SK-N-SH (cell line): ENCODE results near the gene KANSL3. TPM values are rescaled to one million over a fixed set of nuclear protein-coding genes. Genes with fewer than 3 reads are reported as not detected.
A peak's percentile ranks its signal among the peaks of the same experiment; 100 is the strongest.

Experiments used
- CTCF ChIA-PET: fragments of 300-600, 350-600 bp; formaldehyde crosslinking; extraction: SDS; loops from one replicate; lab custom pipeline; 2021; lab: Yijun Ruan, JAX
- POLR2A ChIA-PET: fragments of 350-600 bp; sonication (Branson Sonifier 250); formaldehyde crosslinking; extraction: SDS; loops from one replicate; lab custom pipeline; 2020; ENCODE audit warnings: antibody characterized with exemption, inconsistent platforms; lab: Yijun Ruan, JAX
- DNase-seq: peaks from one replicate; pipeline ENCODE4 v3.0.0; 2012
- H2AFZ ChIP-seq: fragments of 200-600 bp; sonication (generic); 2 replicates; pipeline ENCODE4 v1.8.1; 2016; ENCODE audit warnings: antibody characterized with exemption, mild to moderate bottlenecking, low read depth
- H3F3A ChIP-seq: fragments of 200-600 bp; sonication (generic); replicated peaks from 2 replicates; pipeline ENCODE3; 2016; ENCODE audit warnings: antibody characterized with exemption, mild to moderate bottlenecking; ENCODE audit not compliant: insufficient read depth
- H3K27ac ChIP-seq, 2 experiments: fragments of 200-500 bp in 1 of 2; fragments of 200-600 bp in 1 of 2; sonication (Bioruptor generic) in 1 of 2; sonication (generic), shearing (Covaris generic) in 1 of 2; 2 replicates each; pipeline versions ENCODE4 v1.5.1 to v1.6.1; 2014 to 2016; ENCODE audit warnings: low read depth in 2 of 2, inconsistent platforms in 1 of 2, low read length in 1 of 2, mild to moderate bottlenecking in 1 of 2, mixed read lengths in 1 of 2
- H3K27me3 ChIP-seq: fragments of 200-600 bp; sonication (generic), shearing (Covaris generic); 2 replicates; pipeline ENCODE4 v1.6.1; 2016; ENCODE audit warnings: mixed run types; ENCODE audit not compliant: insufficient read depth
- H3K36me3 ChIP-seq, 2 experiments: fragments of 200-500 bp in 1 of 2; fragments of 200-600 bp in 1 of 2; sonication (Bioruptor generic) in 1 of 2; sonication (generic) in 1 of 2; replicated peaks in 1 of 2; 2 replicates each; pipeline versions ENCODE3 to v1.5.1; 2014 to 2016; ENCODE audit warnings: low read length in 1 of 2, mild to moderate bottlenecking in 1 of 2; ENCODE audit not compliant: insufficient read depth in 2 of 2, control insufficient read depth in 1 of 2
- H3K4me1 ChIP-seq, 2 experiments: fragments of 200-500 bp in 1 of 2; fragments of 200-600 bp in 1 of 2; sonication (Bioruptor generic) in 1 of 2; sonication (generic), shearing (Covaris generic) in 1 of 2; 2 replicates each; pipeline versions ENCODE4 v1.5.1 to v1.6.1; 2014 to 2016; ENCODE audit warnings: low read depth in 1 of 2, low read length in 1 of 2, mixed run types in 1 of 2; ENCODE audit not compliant: insufficient read depth in 2 of 2, control insufficient read depth in 1 of 2
- H3K4me2 ChIP-seq: fragments of 200-600 bp; sonication (generic), shearing (Covaris generic); 2 replicates; pipeline ENCODE4 v1.6.1; 2017; ENCODE audit warnings: mixed run types
- H3K4me3 ChIP-seq, 2 experiments: fragments of 200-500 bp in 1 of 2; fragments of 200-600 bp in 1 of 2; sonication (Bioruptor generic) in 1 of 2; sonication (generic), shearing (Covaris generic) in 1 of 2; 2 replicates each; pipeline versions ENCODE4 v1.5.1 to v1.8.1; 2014 to 2016; ENCODE audit warnings: low read depth in 2 of 2, inconsistent platforms in 1 of 2, low read length in 1 of 2, mild to moderate bottlenecking in 1 of 2, mixed read lengths in 1 of 2, moderate library complexity in 1 of 2
- H3K79me2 ChIP-seq: fragments of 200-600 bp; sonication (generic); 2 replicates; pipeline ENCODE4 v1.8.1; 2017; ENCODE audit warnings: mild to moderate bottlenecking; ENCODE audit not compliant: insufficient read depth
- H3K9ac ChIP-seq: fragments of 200-600 bp; sonication (generic); 2 replicates; pipeline ENCODE4 v1.6.1; 2017; ENCODE audit warnings: mixed run types
- H3K9me2 ChIP-seq: fragments of 200-600 bp; sonication (generic); 2 replicates; pipeline ENCODE4 v1.6.1; 2017; ENCODE audit warnings: mixed run types
- H3K9me3 ChIP-seq: fragments of 200-600 bp; sonication (generic); 2 replicates; pipeline ENCODE4 v1.6.1; 2017; ENCODE audit warnings: mixed run types, mild to moderate bottlenecking, moderate library complexity
- H4K20me1 ChIP-seq: fragments of 200-600 bp; sonication (generic); 2 replicates; pipeline ENCODE4 v1.6.1; 2017; ENCODE audit warnings: mild to moderate bottlenecking, mixed run types; ENCODE audit not compliant: insufficient read depth
- CHD2 ChIP-seq: fragments of 150-350 bp; IDR thresholded peaks from 2 replicates; pipeline ENCODE4 v1.6.1; 2018; ENCODE audit warnings: low read length; ENCODE audit not compliant: partially characterized antibody
- FOSL2 ChIP-seq: IDR thresholded peaks from 2 replicates; pipeline ENCODE4 v1.4.0; 2012; ENCODE audit warnings: low read depth, mild to moderate bottlenecking, moderate library complexity, borderline replicate concordance
- FOXJ3 ChIP-seq: sonication (generic); formaldehyde crosslinking; IDR thresholded peaks from 2 replicates; pipeline ENCODE4 v1.5.1; 2020; ENCODE audit warnings: mild to moderate bottlenecking, missing genetic modification reagents
- NFIC ChIP-seq: IDR thresholded peaks from 2 replicates; pipeline ENCODE4 v1.4.0; 2012; ENCODE audit warnings: borderline replicate concordance
- NRF1 ChIP-seq: IDR thresholded peaks from 2 replicates; pipeline ENCODE4 v1.6.1; 2012; ENCODE audit warnings: low read depth, mild to moderate bottlenecking, low read length
- RAD21 ChIP-seq: IDR thresholded peaks from 2 replicates; pipeline ENCODE4 v1.6.1; 2012; ENCODE audit warnings: mild to moderate bottlenecking, low read length
- TEAD4 ChIP-seq: IDR thresholded peaks from 2 replicates; pipeline ENCODE4 v1.4.0; 2012; ENCODE audit warnings: mild to moderate bottlenecking, borderline replicate concordance; ENCODE audit not compliant: insufficient read depth
- WGBS: methylation state at CpG from one replicate; pipeline ENCODE4 v1.1.6; 2017; ENCODE audit warnings: low lambda C conversion rate; 5-methylcytosine and 5-hydroxymethylcytosine counted together
- polyA plus RNA-seq, 3 experiments: library from polyadenylated mRNA; depleted of rRNA; stranded (reverse); fragments of >200 nt; gene quantifications; 2 replicates each; pipeline ENCODE4 v1.2.3, GENCODE V29; 2012
- TF ChIP-seq, protein P1 (sequence below): fragments of 200-600 bp; sonication (generic); IDR thresholded peaks from 2 replicates; pipeline ENCODE4 v1.6.1; 2017; ENCODE audit warnings: antibody characterized with exemption, mild to moderate bottlenecking, moderate library complexity
- TF ChIP-seq, protein P2 (sequence below): fragments of 150-350 bp; IDR thresholded peaks from 2 replicates; pipeline ENCODE4 v1.6.1; 2017; ENCODE audit warnings: antibody characterized with exemption, low read length, low read depth, borderline replicate concordance

The KANSL3 gene
- polyA plus RNA-seq, 1 of the 3 experiments (the other 2 are of a cell fraction) = 10.7 TPM

DNA sequence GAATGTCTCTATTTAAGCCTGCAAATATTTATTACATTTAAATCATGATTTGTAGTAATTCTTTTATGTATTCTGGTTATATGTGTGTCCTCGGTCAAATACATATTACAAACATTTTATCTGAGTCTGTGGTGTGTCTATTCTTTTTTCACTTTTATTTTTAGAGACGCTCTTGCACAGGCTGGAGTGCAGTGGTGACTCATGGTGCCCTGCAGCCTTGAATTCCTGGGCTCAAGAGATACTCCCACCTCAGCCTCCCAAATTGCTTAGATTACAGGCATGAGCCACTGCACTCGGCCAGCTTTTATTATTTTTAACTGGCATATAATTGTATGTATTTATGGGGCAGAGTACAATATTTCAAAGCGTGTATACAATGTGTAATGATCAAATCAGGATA is 54.1 kb downstream of the KANSL3 start:
- H3K9ac ChIP-seq = no peak overlapping the region
- H3K9me3 ChIP-seq = no peaks in the 10 kb centered on the region
- CTCF ChIA-PET = interaction anchor here (0.7 to 1.2 kb wide), 2 partner anchors 29 to 262 kb away, joined by 3 read pairs; no protein-coding TSS in a partner anchor
- H3F3A ChIP-seq = peaks cover 4% of the 10 kb centered on the region
- POLR2A ChIA-PET = no interaction called here
- H3K79me2 ChIP-seq = peaks cover 5% of the 10 kb centered on the region; the same call in 1 of the 2 replicates
- H3K4me1 ChIP-seq = no peaks in the 10 kb centered on the region
- no peaks in the 10 kb centered on the region for H3K9me2 ChIP-seq
- H3K27ac ChIP-seq = no peak overlapping the region
- H2AFZ ChIP-seq = no peak overlapping the region
- DNase-seq = no peak
- H3K27me3 ChIP-seq = no peaks in the 10 kb centered on the region
- H3K4me3 ChIP-seq = no peak overlapping the region
- TF ChIP-seq NFIC (no peak), FOSL2 (0 out of 2 replicates have a peak, but pooled peaks have one; percentile 6)
- TF ChIP-seq, all 33 proteins: peak for 1
- H3K36me3 ChIP-seq = peaks cover 3 to 9% of the 10 kb centered on the region in 2 experiments
- 85% methylated on average over 4 of the region's 4 CpGs for WGBS
- H3K4me2 ChIP-seq = no peak overlapping the region
- no peaks in the 10 kb centered on the region for H4K20me1 ChIP-seq

DNA sequence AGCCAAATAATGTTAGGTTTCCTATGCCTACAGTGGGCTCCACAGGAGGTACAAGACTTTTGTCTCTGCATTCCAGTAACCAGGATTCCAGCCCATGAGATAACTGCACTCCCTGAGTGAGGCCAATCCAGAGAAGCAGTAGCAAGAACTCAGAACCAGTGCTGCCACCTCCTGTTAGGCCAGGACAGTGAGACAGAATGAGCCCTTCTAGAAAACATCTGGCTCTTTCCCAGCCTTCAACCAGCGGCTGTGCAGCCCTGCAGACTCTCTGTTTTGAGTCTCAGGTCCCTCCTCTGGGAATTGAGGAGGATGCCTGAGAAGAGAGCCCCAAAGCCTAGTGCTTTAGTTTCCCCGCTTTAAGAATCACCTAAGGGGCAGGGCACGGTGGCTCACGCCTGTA is 57.3 kb downstream of the KANSL3 start:
- H2AFZ ChIP-seq = no peak overlapping the region
- H3K4me2 ChIP-seq = no peak overlapping the region
- no peaks in the 10 kb centered on the region for H4K20me1 ChIP-seq
- H3K9me2 ChIP-seq = no peaks in the 10 kb centered on the region
- WGBS = 89% methylated on average over 3 of the region's 4 CpGs
- H3K27ac ChIP-seq = no peak overlapping the region
- no peaks in the 10 kb centered on the region for H3K79me2 ChIP-seq
- peak; percentile 20 for DNase-seq
- H3K9me3 ChIP-seq = no peaks in the 10 kb centered on the region
- no peak overlapping the region for H3K9ac ChIP-seq
- H3F3A ChIP-seq = peaks cover 4% of the 10 kb centered on the region
- ChIA-PET POLR2A (no interaction called here), CTCF (interaction anchor here (0.8 to 2.6 kb wide), 3 partner anchors 13 to 26 kb away, joined by 3 to 14 read pairs (median 5); no protein-coding TSS in a partner anchor)
- H3K4me3 ChIP-seq = no peak overlapping the region
- H3K36me3 ChIP-seq = peaks cover 3% of the 10 kb centered on the region in 2 experiments
- TF ChIP-seq NRF1 (no peak), CHD2 (no peak), TEAD4 (no peak), FOXJ3 (no peak), RAD21 (peak; percentile 12; the same call in 1 of the 2 replicates)
- TF ChIP-seq, protein P1, sequence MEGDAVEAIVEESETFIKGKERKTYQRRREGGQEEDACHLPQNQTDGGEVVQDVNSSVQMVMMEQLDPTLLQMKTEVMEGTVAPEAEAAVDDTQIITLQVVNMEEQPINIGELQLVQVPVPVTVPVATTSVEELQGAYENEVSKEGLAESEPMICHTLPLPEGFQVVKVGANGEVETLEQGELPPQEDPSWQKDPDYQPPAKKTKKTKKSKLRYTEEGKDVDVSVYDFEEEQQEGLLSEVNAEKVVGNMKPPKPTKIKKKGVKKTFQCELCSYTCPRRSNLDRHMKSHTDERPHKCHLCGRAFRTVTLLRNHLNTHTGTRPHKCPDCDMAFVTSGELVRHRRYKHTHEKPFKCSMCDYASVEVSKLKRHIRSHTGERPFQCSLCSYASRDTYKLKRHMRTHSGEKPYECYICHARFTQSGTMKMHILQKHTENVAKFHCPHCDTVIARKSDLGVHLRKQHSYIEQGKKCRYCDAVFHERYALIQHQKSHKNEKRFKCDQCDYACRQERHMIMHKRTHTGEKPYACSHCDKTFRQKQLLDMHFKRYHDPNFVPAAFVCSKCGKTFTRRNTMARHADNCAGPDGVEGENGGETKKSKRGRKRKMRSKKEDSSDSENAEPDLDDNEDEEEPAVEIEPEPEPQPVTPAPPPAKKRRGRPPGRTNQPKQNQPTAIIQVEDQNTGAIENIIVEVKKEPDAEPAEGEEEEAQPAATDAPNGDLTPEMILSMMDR = peak; percentile 32
- TF ChIP-seq, protein P2, sequence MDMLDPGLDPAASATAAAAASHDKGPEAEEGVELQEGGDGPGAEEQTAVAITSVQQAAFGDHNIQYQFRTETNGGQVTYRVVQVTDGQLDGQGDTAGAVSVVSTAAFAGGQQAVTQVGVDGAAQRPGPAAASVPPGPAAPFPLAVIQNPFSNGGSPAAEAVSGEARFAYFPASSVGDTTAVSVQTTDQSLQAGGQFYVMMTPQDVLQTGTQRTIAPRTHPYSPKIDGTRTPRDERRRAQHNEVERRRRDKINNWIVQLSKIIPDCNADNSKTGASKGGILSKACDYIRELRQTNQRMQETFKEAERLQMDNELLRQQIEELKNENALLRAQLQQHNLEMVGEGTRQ = no peak
- H3K27me3 ChIP-seq = no peaks in the 10 kb centered on the region
- H3K4me1 ChIP-seq = no peaks in the 10 kb centered on the region
